ENCODE measurements around the gene TTLL9.

Gene TTLL9

DNA sequence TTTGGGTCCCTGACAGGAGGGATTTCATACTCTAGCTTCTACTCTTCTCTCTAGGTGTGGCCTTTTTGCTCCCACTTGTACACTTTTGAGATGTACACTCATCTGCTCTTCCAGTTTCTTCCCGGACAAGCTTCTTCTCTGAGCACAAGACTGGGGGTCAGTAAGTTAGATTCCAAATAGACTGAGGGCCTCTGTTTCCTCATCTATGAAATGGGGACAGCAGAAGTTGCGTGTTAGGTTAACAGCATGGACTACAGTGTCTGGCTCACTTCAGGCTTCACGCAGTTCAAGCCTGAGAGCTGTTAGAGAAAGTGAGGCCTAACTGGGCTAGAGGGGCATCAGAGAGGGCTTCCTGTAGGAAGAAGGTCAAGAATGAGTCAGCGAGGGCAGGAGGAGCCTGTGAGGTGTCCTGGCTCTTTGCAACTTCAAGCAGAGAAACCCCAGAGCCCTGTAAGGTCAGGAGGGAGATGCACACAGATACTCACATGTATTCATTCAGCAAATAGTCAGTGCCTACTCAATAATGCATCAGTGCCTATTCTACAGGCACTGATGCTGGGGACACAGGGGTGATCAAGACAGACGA lies 118.1 kb downstream of the TTLL9 start:
- DNase-seq, result no peak

DNA sequence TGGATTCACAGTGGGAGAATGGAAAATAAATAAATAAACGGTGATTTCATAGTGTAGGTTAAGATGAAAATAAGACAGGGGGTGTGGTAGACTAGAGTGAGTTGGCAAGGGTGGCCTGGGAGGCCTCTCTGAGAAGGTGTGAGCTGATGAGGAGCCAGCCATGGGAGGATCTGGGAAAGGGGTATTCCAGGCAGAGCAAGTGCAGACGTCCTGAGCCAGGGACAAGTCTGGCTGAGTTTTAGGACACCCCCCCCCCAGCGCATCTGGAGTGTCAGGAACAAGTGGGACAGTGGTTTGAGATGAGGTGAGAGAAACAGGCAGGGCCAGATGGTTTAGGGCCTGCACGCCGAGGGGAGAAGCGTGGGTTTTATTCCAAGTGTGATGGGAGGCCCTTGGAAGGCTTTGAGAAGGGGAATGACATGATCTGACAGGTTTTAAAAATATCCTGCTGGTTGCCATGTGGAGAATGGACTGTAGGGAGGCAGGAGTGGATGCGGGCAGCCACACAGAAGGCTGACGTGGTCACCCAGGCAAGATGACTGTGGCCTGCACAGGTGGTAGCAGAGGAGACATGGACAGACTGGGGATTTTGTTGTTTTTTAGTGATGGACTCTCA lies 118.7 kb downstream of the TTLL9 start:
- no peak for DNase-seq

DNA sequence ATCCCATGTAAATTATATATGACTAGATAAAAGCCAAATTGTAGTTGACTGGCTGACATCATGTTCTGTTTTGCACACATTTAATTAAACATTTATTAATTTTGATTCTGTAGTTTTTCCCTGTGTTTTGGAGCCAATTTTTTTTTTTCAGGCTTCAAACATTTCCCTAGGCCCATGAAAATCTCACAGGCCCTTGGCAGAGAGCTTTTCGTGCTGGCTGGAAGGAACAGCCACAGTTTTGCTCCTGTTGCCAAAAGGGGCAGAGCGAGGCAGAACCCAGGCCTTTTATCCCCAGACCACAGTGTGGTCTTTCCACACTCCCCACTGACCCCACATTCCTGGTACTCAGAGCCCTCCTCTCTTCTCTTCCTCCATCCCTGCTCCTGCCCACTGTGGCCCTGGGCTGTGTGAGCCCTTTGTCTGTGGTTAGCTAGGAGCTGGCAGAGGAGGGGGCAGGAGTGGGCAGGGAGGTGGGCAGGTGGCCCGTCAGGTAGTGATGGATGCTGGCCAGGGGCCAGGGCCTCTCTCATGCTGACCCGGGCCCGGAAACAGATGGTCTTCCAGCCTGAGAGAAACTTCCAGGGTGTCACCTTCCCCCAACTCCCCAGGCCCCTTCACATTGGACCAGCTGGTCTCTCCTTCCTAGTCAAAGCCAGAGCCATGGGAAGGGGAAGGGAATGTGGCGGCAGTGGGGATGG lies 120.4 kb downstream of the TTLL9 start:
- DNase-seq, result no peak

DNA sequence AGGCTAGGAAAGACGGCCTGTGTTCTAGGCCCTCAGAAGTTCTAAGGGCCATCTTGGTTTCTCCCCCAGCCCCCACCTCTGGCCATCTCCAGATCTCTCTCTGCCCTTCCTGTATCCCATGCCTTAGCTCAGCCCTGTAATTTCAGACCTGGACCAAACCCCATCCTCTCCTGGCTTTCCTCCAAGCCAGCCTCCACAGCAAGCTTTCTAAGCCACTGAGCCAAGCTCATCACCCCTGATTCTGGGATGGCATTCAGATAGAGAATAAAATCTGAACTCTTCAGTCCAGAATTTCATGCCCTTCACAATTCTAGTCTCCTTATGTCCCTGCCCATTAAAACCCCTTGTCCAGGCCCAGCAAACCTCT lies 120.9 kb downstream of the TTLL9 start:
- DNase-seq, result no peak

DNA sequence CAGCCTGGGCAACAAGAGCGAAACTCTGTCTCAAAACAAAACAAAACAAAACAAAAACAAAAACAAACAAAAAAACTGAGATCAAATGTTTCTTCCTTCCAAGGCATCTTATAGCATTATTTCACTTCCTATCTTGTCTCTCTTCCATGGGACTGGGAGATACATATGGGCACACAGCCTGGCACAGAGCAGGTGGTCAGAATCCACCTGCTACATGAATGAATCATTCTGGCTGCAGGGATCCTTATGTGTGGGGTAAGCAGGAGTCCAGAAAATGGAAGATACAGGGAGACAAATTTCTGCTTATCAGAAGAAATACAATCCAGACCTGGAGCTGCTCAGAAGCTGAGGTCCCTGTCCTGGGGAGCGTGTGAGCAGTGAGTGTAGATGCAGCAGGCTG lies 121.7 kb downstream of the TTLL9 start:
- no peak for DNase-seq

All from stimulated activated CD4-positive, alpha-beta T cell treated with anti-CD3 and anti-CD28 coated beads, Interleukin-4, amount 100 ng/mL, for 1 hour (primary cell).